Measurements from ENCODE around the gene WNT1. TPM values are rescaled to one million over a fixed set of nuclear protein-coding genes. Genes with fewer than 3 reads are reported as not detected.

WNT1 gene
- total and polyA plus RNA-seq, 3 donors from 2014 or later = 0.62 to 1.4 (median 1.2) TPM

DNA sequence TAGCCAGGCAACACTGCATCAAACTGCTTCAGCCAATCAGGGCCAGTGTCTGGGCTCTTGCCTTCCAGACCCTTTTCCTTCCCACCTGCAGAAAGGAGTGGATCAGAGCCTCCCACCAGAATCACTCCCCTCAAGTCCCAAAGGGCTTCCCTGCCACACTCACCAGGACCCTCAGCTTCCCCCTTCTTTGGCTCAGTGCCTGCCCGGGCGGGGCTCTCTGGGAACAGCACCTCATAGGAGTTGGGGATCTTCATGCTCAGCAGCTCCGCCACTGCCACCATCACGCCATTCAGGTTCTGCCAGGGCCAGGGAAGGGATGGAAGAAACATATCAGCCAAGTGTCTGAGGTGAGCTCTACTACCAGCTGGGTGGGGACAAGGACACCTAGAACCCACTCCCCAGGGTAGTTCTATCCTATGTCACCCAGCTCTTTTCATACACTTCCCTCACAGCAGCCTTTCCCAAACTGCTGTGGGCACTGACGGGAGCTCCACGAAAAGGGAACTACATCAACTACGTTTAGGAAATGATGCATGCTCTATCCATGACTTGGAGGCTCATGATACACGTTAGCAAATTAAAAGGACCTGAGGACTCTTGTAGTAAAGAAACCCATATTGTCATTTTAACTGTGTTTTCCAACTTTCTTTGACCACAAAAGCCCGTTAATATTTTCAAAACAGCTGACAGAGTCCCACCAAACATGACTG, 49.9 kb downstream of the WNT1 start:
- Histone ChIP-seq H3K27ac (no peak overlapping the region), H3K4me3 (no peak overlapping the region), H3K27me3 (no peaks in the 10 kb centered on the region), H3K9me3 (no peaks in the 10 kb centered on the region), H3K4me1 (no peaks in the 10 kb centered on the region), H3K36me3 (ENCODE audit: low read depth, missing control alignments) (no peaks in the 10 kb centered on the region)
- DNase-seq = no peak
- TF ChIP-seq, protein P1, sequence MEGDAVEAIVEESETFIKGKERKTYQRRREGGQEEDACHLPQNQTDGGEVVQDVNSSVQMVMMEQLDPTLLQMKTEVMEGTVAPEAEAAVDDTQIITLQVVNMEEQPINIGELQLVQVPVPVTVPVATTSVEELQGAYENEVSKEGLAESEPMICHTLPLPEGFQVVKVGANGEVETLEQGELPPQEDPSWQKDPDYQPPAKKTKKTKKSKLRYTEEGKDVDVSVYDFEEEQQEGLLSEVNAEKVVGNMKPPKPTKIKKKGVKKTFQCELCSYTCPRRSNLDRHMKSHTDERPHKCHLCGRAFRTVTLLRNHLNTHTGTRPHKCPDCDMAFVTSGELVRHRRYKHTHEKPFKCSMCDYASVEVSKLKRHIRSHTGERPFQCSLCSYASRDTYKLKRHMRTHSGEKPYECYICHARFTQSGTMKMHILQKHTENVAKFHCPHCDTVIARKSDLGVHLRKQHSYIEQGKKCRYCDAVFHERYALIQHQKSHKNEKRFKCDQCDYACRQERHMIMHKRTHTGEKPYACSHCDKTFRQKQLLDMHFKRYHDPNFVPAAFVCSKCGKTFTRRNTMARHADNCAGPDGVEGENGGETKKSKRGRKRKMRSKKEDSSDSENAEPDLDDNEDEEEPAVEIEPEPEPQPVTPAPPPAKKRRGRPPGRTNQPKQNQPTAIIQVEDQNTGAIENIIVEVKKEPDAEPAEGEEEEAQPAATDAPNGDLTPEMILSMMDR (IDR thresholded peaks at IDR 0.05) = no peak
- no peak for TF ChIP-seq POLR2A (IDR thresholded peaks at IDR 0.05)
- 90 to 94% methylated on average over 9 of the region's 9 CpGs for WGBS, 2 donors
- intact Hi-C loops (cut with DNase I; ENCODE audit: low total_unique reads) = no loop called here

DNA sequence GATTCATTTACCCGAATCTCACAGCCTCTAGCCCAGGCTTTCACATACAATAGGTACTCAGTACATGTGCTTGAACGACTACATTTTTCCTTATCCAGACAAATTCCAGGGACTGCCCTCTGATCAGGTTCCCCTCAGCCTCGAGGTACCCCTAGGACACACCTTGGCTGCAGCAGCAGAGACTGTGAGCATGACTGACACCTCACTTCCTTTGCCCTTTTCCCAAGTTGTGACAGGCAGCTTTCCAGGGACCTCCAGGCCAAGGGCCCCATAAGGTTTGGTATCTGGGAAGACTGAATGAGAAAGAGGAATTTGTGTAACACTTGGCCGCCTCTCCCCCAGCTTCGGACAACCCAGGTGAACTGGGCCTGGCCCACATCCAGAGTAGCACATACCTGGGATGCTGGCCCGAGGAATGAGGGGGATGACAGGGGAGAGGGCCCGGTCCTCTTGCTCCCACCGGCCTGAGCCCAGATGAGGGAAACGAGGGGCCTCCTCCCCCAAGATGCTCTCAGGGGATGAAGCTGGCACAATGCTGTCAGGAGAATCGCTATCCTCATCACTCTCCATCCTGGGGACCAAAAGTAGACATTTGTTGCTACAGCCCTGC, 50.6 kb downstream of the WNT1 start:
- H3K4me1 ChIP-seq = no peaks in the 10 kb centered on the region
- no peak overlapping the region for H3K4me3 ChIP-seq
- H3K9me3 ChIP-seq = no peaks in the 10 kb centered on the region
- intact Hi-C loops (cut with DNase I; ENCODE audit: low total_unique reads) = no loop called here
- H3K36me3 ChIP-seq (ENCODE audit: low read depth, missing control alignments) = no peaks in the 10 kb centered on the region
- 90 to 97% methylated on average over 10 of the region's 10 CpGs for WGBS, 2 donors
- no peak overlapping the region for H3K27ac ChIP-seq
- DNase-seq = no peak
- TF ChIP-seq, protein P1 (IDR thresholded peaks at IDR 0.05) = no peak
- no peak for TF ChIP-seq POLR2A (IDR thresholded peaks at IDR 0.05)
- no peaks in the 10 kb centered on the region for H3K27me3 ChIP-seq

DNA sequence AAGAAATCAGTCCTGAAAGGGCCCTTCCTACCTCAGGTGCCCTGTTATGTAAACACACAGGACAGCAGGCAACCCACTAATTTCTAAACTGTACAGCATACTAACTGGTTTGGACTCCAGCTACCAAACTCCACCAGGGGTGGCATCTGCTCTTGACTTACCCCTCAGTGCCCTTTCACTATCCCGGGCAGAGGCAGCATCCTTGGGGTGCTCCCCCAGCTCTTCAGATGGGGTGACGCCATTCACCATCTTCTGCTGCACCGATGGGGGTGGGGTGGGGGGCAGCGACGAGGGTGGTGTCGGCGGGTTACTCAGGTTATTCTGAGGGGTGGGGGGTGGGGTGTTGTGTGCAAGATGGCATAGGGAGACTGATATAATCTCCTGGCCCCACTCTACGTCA, 52.0 kb downstream of the WNT1 start:
- no peaks in the 10 kb centered on the region for H3K4me1 ChIP-seq
- 89 to 92% methylated on average over 8 of the region's 8 CpGs for WGBS, 2 donors
- H3K36me3 ChIP-seq (ENCODE audit: low read depth, missing control alignments) = no peaks in the 10 kb centered on the region
- no peaks in the 10 kb centered on the region for H3K9me3 ChIP-seq
- H3K4me3 ChIP-seq = no peak overlapping the region
- intact Hi-C loops (cut with DNase I; ENCODE audit: low total_unique reads) = no loop called here
- H3K27ac ChIP-seq = no peak overlapping the region
- H3K27me3 ChIP-seq = no peaks in the 10 kb centered on the region
- TF ChIP-seq POLR2A (IDR thresholded peaks at IDR 0.05) = no peak
- TF ChIP-seq, protein P1 (IDR thresholded peaks at IDR 0.05) = no peak
- no peak for DNase-seq

DNA sequence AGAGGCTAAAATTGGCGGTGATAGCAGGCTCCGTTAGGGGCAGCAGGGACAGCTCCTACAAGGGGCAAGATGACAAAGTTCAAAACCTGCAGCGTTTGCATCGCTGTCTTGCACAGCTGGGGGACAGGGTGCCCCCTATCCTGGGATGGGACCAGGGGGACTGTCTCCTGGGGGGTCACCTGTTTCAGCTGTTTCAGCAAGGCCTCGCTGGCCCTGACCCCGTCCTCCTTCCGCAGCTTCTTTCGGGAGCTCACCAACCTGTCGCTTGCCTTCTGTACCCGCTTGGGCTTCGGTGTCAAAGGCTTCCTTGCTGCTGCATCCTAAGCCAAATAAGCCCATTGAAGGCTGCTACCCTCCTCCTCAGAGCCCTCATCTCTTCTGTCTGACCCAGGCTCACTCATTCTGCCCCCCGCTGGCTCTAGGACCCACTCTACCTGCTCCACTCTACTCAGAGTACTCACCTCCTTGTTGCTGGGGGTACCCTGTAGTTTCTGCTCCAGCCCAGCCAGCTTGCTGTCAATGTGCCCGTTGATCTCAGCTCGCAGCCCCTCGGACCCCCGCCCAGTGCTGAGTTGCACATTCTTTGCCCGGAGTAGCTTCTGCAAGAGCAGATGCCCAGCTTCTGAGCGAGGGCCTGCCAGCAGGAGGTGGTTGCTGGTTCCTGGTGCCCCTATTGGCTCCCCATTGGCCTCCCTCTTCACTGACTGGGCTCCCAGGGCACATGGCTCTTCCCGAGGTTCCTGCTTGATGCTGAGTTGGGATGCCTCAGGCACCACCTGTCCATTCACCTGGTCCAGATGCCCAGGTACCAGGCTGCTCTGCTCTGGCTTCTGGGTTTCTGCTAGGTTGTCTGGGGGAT, 52.8 kb downstream of the WNT1 start:
- TF ChIP-seq, protein P1 (IDR thresholded peaks at IDR 0.05) = no peak
- TF ChIP-seq POLR2A (IDR thresholded peaks at IDR 0.05) = no peak

More for the DNA sequence above, 52.8 kb downstream of the WNT1 start:
- no peak overlapping the region for H3K27ac ChIP-seq
- no peak for DNase-seq
- no peak overlapping the region for H3K4me3 ChIP-seq
- intact Hi-C loops (cut with DNase I; ENCODE audit: low total_unique reads) = no loop called here
- H3K27me3 ChIP-seq = no peaks in the 10 kb centered on the region
- H3K4me1 ChIP-seq = no peaks in the 10 kb centered on the region
- 95% methylated on average over 18 to 19 of the region's 19 CpGs for WGBS, 2 donors
- H3K36me3 ChIP-seq (ENCODE audit: low read depth, missing control alignments) = no peaks in the 10 kb centered on the region
- H3K9me3 ChIP-seq = no peaks in the 10 kb centered on the region
